Measurements from ENCODE around the gene HSPB6. TPM values are rescaled to one million over a fixed set of nuclear protein-coding genes. Genes with fewer than 3 reads are reported as not detected.

Gene HSPB6
- total RNA-seq, 1 experiment from 2014 or later, result 0.37 TPM

DNA sequence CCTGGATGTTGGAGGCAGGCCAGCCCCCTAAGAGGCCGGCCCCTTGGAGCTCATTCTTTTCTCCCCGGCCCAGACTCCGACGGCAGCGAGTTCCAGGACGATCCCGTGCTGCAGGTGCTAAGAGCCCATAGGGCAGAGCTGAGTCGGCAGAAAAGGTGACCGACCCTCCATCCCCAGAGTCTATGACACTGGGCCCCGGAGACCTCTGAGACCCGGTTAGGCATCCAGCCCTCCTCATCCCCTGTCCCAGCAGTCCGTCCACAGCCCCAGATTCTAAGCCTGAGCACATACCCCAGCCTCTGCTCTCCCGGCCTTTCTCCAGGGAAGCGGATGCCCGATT, 11.2 kb upstream of the HSPB6 start:
- no peak overlapping the region for H3K4ac ChIP-seq (ENCODE audit: low read depth, low read length)
- H2BK20ac ChIP-seq (ENCODE audit: low read depth, low read length, poor library complexity, severe bottlenecking), result no peak overlapping the region
- H3K4me1 ChIP-seq (ENCODE audit: insufficient read depth, low read length), result no peaks in the 10 kb centered on the region
- H2BK15ac ChIP-seq (ENCODE audit: low read depth, low read length), result no peak overlapping the region
- no peaks in the 10 kb centered on the region for H4K20me1 ChIP-seq (ENCODE audit: control insufficient read depth, insufficient read depth, insufficient read length)
- H4K5ac ChIP-seq (ENCODE audit: insufficient read length, low read depth, low read length), result no peak overlapping the region
- no peak overlapping the region for H2BK5ac ChIP-seq (ENCODE audit: insufficient read length, low read length)
- no peak overlapping the region for H4K8ac ChIP-seq (replicated peaks; ENCODE audit: insufficient read length, low read depth, low read length)
- no peak overlapping the region for H3T11ph ChIP-seq (ENCODE audit: low read length)
- H3K18ac ChIP-seq (ENCODE audit: insufficient read length, low read depth, low read length), result no peak overlapping the region
- Mint-ChIP-seq H3K27ac (no peak overlapping the region), H3K36me3 (ENCODE audit: insufficient read depth in 1 of 3, low read depth in 3 of 3) (peaks cover 4 to 29% (median 28%) of the 10 kb centered on the region in 3 experiments), H3K4me1 (peaks cover 7 to 8% of the 10 kb centered on the region in 2 experiments), H3K27me3 (ENCODE audit: low read depth) (peaks cover 17% of the 10 kb centered on the region), H3K9me3 (no peaks in the 10 kb centered on the region), H3K4me3 (no peak overlapping the region)
- WGBS (ENCODE audit: extremely low coverage, insufficient read length, low lambda C conversion rate), result no CpG with 5 or more reads among the region's 15 CpGs
- TF ChIP-seq, protein P1, sequence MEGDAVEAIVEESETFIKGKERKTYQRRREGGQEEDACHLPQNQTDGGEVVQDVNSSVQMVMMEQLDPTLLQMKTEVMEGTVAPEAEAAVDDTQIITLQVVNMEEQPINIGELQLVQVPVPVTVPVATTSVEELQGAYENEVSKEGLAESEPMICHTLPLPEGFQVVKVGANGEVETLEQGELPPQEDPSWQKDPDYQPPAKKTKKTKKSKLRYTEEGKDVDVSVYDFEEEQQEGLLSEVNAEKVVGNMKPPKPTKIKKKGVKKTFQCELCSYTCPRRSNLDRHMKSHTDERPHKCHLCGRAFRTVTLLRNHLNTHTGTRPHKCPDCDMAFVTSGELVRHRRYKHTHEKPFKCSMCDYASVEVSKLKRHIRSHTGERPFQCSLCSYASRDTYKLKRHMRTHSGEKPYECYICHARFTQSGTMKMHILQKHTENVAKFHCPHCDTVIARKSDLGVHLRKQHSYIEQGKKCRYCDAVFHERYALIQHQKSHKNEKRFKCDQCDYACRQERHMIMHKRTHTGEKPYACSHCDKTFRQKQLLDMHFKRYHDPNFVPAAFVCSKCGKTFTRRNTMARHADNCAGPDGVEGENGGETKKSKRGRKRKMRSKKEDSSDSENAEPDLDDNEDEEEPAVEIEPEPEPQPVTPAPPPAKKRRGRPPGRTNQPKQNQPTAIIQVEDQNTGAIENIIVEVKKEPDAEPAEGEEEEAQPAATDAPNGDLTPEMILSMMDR (conservative IDR thresholded peaks at IDR 0.05), result no peak
- no peak overlapping the region for H3K9ac ChIP-seq (ENCODE audit: extremely low read depth, insufficient read length, low read length)
- H2BK120ac ChIP-seq (ENCODE audit: low read depth, low read length, poor library complexity, severe bottlenecking), result no peak overlapping the region
- no peak overlapping the region for H2BK12ac ChIP-seq (ENCODE audit: insufficient read length, low read depth, low read length)
- no peaks in the 10 kb centered on the region for H3K79me2 ChIP-seq (ENCODE audit: insufficient read depth, low read length)
- no peaks in the 10 kb centered on the region for H3K27me3 ChIP-seq (ENCODE audit: insufficient read depth, low read length)
- H3K9me3 ChIP-seq (ENCODE audit: control insufficient read depth, low read depth, low read length), result no peaks in the 10 kb centered on the region
- no peak overlapping the region for H2AFZ ChIP-seq (ENCODE audit: low read length)
- H3K14ac ChIP-seq (ENCODE audit: insufficient read depth, low read length), result no peak overlapping the region
- no peak overlapping the region for H2AK5ac ChIP-seq (ENCODE audit: insufficient read length, low read length)
- no peak overlapping the region for H3K27ac ChIP-seq (ENCODE audit: insufficient read length, low read depth, low read length)
- no peak for DNase-seq
- H3K23ac ChIP-seq (ENCODE audit: insufficient read length, low read depth, low read length), result no peak overlapping the region
- H4K91ac ChIP-seq (ENCODE audit: insufficient read length, low read depth, low read length), result no peak overlapping the region
- H3K4me2 ChIP-seq (ENCODE audit: insufficient read depth, insufficient read length, low read length), result no peak overlapping the region
- H3K56ac ChIP-seq (ENCODE audit: insufficient read length, low read depth, low read length), result no peak overlapping the region
- H3K23me2 ChIP-seq (ENCODE audit: insufficient read length, low read depth, low read length, poor library complexity, severe bottlenecking), result no peaks in the 10 kb centered on the region
- H3K79me1 ChIP-seq (ENCODE audit: insufficient read depth, low read depth, low read length, poor library complexity, severe bottlenecking), result no peaks in the 10 kb centered on the region

All from H9 (cell line).